ENCODE results near the gene GNAQ. TPM values are rescaled to one million over a fixed set of nuclear protein-coding genes. Genes with fewer than 3 reads are reported as not detected.
"Not testable (repeated sequence)": the region's sequence is repeated elsewhere in the genome, so short reads cannot be mapped to it uniquely, and the experiment has no call there.

Gene GNAQ
- total RNA-seq, 1 donor = 58.0 TPM

DNA sequence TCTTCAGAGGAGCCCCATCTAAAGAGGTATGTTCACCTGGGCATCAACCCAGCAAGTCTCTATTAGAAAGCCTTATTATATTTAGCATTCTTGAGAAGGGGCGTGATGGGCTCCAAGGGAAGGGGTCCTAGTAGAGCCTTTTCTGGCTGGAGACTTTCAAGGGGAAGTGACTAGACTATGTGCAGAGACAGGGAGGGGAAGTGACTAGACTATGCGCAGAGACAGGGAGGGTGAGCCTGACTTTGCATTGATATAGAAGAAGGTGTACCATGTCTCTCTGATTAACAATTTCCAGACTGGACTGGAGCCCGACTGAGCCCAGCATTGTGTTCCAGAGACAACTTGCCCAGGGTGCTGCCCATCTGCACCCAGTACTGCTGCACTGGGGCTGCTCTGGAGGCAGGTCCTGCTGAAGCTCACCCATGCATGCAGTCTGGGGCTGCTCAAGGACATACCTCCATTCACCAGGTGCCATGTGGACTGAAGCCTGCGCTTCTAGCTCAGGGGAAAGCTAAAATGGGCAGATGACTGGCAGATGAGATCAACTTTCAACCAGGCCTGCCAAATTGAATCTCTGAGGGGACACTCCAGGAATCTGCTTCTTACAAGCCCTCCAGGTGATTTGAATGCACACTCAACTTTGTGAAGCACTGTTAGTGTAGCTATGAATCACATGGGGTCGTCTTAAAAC is 300.5 kb downstream of the GNAQ start:
- DNase-seq (ENCODE audit: low read depth) = no peak
- no peak overlapping the region for H3K4me3 ChIP-seq (ENCODE audit: low read depth, low read length)
- TF ChIP-seq, protein P1, sequence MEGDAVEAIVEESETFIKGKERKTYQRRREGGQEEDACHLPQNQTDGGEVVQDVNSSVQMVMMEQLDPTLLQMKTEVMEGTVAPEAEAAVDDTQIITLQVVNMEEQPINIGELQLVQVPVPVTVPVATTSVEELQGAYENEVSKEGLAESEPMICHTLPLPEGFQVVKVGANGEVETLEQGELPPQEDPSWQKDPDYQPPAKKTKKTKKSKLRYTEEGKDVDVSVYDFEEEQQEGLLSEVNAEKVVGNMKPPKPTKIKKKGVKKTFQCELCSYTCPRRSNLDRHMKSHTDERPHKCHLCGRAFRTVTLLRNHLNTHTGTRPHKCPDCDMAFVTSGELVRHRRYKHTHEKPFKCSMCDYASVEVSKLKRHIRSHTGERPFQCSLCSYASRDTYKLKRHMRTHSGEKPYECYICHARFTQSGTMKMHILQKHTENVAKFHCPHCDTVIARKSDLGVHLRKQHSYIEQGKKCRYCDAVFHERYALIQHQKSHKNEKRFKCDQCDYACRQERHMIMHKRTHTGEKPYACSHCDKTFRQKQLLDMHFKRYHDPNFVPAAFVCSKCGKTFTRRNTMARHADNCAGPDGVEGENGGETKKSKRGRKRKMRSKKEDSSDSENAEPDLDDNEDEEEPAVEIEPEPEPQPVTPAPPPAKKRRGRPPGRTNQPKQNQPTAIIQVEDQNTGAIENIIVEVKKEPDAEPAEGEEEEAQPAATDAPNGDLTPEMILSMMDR (IDR thresholded peaks at IDR 0.05; ENCODE audit: insufficient read depth, low read length) = no peak

DNA sequence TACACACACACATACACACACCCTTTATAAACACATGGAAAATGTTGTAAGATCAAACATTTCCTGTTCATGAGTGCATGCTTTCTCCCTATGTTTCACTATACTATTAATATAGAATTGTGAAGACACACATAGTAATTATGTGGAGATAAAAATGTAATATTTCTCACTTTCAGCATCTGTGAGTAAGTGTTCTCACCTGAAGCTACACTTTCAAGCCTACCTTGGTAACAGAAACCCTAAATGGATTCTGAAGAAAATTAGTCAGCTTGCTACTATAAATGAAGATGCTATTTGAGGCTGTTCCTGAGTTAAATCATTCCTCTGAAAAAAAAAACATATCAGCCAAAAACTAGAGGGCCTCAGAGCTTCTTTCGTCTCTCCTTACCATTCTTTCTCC is 302.4 kb downstream of the GNAQ start:
- no peak for DNase-seq (ENCODE audit: low read depth)
- TF ChIP-seq, protein P1 (IDR thresholded peaks at IDR 0.05; ENCODE audit: insufficient read depth, low read length) = no peak
- H3K4me3 ChIP-seq (ENCODE audit: low read depth, low read length) = no peak overlapping the region

DNA sequence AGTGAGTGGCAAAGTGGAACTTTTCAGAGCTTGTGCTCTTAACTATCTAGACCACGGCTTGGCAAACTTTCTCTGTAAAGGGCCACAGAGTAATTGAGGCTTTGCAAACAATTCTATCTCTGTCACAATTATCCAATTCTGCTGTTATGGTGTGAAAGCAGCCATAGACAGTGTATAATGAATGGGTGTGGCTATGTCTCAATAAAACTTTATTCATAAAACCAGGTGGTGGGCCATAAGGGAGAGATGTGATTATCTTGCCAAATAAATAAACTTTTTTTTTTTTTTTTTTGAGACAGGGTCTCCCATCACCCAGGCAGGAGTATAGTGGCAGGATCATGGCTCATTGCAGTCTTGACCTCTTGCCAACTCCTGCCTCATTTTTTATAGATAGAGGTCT is 304.8 kb downstream of the GNAQ start:
- TF ChIP-seq, protein P1 (IDR thresholded peaks at IDR 0.05; ENCODE audit: insufficient read depth, low read length) = no peak
- no peak overlapping the region for H3K4me3 ChIP-seq (ENCODE audit: low read depth, low read length)

DNA sequence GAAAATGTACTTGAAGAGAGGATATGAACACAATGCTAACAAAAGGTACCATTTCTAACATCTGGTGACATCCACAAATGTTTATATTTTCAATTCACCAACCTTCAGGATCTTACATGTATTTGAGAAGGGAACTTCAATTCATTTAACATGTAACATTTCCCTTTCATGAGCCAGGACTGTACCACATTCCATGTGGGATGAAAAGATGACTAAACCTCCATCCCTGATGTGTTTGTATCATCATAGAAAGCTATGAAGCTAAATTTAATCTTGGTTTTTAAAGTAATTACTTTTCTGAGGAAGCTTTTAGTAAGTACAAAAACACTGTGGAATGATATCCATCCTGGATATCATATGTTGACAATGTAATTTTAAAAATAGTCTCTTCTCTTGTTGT is 305.3 kb downstream of the GNAQ start:
- DNase-seq (ENCODE audit: low read depth) = no peak
- no peak overlapping the region for H3K4me3 ChIP-seq (ENCODE audit: low read depth, low read length)
- TF ChIP-seq, protein P1 (IDR thresholded peaks at IDR 0.05; ENCODE audit: insufficient read depth, low read length) = no peak

More for the DNA sequence above, 304.8 kb downstream of the GNAQ start:
- no peak for DNase-seq (ENCODE audit: low read depth)

DNA sequence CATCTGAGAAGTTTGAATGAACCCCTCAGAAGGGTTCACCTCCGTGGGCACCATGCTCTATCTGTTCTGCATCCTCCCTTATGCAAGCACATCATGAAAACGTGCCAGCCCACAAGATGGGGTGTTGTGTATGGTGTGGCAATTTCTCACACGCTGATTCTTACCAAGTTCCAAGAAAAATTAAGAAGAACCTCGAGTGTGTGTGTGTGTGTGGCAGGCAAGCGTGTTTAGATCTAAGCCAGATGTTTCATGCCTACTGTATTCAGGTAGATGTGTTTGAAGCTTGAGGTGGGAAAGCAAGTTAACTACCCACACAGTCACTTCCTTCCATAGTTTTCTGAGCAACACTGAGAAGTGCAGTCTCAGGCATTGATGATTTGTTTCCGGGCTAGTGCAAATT is 305.8 kb downstream of the GNAQ start:
- TF ChIP-seq, protein P1 (IDR thresholded peaks at IDR 0.05; ENCODE audit: insufficient read depth, low read length) = no peak
- no peak overlapping the region for H3K4me3 ChIP-seq (ENCODE audit: low read depth, low read length)
- DNase-seq (ENCODE audit: low read depth) = no peak

DNA sequence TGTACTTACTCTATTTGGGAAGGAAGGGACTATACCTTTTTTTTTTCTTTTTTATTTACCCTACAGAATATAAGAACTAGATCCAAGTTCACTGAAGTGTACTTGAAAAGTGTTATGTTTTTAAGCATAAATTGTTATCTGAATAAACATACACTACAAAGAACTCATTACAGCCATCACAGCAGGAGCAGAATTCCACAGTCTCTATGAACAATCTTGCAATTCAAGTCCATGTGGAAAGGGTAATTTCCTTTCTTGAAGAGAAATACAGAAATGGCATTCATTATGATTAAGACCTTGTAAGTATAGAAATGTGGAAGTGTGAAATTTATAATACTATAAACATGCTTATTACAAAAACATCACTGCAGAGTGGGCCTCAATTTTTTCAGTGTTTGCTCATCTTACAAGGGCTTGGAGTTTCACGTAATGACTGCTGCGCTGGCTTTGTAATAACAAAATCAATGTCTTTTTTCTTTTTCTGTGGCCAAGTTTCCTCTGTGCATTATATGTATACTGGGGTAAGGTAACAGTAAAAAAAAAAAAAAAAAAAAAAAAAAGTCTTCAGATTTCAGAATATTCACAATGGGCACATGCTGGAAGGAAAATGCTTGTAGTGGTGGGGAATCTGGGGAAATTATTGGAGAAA is 306.4 kb downstream of the GNAQ start:
- no peak overlapping the region for H3K4me3 ChIP-seq (ENCODE audit: low read depth, low read length)
- TF ChIP-seq, protein P1 (IDR thresholded peaks at IDR 0.05; ENCODE audit: insufficient read depth, low read length) = no peak
- DNase-seq (ENCODE audit: low read depth) = no peak

DNA sequence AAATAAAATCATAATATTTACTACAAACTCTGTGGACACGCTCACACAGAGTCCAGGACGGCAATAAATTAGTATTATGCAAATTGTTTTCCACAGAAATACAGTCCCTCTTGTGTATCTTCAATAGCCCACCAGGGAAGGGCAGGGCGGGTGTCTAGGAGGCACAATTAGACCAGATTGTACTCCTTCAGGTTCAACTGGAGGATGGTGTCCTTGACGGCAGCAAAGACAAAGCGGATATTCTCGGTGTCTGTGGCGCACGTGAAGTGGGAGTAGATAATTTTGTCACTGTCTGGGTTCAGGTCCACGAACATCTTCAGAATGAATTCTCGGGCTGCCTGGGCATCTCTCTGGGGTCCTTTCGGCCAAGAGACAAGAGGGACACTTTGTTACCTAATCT is 310.5 kb downstream of the GNAQ start:
- H3K4me3 ChIP-seq (ENCODE audit: low read depth, low read length); DNase-seq (ENCODE audit: low read depth): not testable (repeated sequence)

Measured in fibroblast of the aortic adventitia (primary cell).